HG02759 (cell line): ENCODE measurements around the gene PAIP2B.
"Not testable (repeated sequence)": the region's sequence is repeated elsewhere in the genome, so short reads cannot be mapped to it uniquely, and the experiment has no call there.

ENCODE experiments used
- ATAC-seq: cut with Tn5 transposase; IDR thresholded peaks from one replicate; pipeline ENCODE4 v1.9.1; 2021; ENCODE audit warnings: mild to moderate bottlenecking, moderate library complexity; ENCODE audit not compliant: unreplicated experiment

Gene PAIP2B

GRCh38 chr2:71220743-71221142, 6.2 kb downstream of the PAIP2B start:
- ATAC-seq = no peak

DNA sequence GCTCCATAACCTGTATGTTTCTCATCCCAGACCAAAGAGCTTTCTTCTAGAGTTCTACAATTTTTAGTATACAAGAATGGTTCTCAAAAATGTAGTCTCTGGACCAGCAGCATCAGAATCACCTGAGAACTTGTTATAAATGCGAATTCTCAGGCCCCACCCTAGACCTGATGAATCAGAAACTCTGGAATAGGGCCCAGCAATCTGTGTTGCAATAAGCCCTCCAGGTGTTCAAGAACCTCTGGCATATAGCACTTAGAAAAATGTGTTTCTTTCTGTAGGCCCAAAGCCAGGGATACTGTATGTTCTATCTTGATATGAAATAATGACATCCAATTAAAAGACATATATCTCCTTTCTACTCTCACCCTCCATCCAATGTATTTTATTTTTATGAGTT, 10.4 kb downstream of the PAIP2B start:
- ATAC-seq = no peak

GRCh38 chr2:71215447-71215846, 11.5 kb downstream of the PAIP2B start:
- no peak for ATAC-seq

DNA sequence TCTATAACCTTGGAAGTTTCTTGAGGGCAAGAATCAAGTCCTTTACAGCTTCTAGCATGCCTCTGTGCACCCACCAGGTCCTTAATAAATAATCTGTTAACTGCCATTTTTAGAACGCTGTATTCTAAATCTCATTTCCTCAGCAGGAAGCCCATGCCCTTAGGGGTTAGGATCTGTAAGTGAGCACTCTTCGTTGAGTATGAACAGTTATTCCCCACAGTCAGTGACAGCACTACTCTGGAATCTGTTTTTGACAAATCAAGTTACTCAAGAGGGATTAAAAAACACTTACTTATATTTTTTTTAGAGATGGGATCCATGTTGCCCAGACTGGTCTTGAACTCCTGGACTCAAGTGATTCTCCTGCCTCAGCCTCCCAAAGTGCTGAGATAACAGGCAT, 14.6 kb downstream of the PAIP2B start:
- no peak for ATAC-seq

DNA sequence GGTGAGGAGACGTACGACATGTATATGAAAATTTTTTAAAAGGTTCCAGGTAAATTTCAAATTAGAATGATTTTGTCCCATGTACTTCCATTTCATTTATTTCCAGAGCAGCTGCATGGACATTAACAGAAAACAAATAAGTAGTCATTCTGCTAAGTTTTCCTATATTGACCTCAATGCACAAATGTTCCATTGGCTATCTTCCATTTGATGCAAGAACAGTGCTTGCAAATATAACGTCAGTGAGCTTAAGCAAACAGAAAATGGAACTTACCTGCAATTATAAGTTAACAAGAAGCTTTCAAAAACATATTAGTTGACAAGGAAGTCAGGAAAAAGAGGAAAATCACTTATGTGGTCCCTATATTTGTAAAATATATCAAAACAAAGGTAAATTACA, 16.6 kb downstream of the PAIP2B start:
- ATAC-seq = no peak

- ATAC-seq = no peak
These were observed 18.1 kb downstream of the PAIP2B start for GRCh38 chr2:71208756-71209155.

DNA sequence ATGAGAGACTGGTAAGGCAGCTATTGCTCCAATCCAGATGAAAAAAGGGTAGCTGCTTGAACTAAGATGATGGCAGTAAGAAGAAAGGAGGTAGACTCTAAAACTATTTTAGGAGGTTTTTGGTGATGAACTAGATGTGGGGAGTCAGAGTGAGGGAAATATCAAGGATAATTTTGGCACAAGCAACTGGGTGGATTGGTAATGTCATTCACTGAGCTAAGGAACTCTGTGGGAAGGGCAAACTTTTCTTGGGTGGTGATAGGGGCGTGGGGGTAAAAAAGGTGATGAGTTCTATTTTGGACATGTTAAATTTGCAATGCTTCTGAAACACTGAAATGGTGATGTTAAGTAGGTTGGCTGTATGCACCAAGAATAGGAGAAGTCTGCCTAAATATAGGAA, 19.3 kb downstream of the PAIP2B start:
- no peak for ATAC-seq

DNA sequence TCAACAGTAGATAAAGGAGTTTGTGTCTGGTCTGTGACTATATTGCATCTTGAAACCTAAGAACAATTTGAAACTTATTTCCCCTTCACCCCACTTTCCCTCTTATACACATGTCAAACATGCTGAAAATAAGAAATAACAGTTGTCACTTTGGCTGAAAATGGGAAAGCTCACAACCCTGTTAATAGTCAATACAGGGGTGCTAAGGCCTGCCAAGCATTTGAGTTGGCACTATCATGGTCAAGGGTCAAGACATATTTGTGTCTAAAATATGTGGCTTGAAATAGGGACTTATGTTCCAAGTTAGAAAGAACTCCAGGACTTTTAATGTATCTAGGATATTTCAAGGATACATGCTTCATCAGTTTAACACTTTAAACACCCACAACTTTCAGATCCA, 20.6 kb downstream of the PAIP2B start:
- ATAC-seq = no peak

DNA sequence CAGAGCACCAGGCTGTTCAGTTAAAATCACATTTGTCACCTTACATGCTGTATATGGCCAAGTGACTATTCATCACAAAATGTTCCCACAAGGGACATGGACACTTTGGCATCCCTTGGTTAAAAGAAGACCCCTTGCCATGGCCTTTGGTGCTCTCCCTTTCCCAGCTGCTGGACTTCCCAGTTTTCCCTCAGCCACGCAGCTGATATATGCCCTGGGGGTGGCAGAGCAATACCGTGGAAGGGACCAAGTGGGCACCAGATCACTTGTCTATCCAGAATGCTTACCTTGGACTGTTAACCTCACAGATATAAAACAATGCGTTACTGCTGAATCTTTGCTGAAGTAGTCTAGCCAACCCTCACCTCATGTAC, 35.3 kb downstream of the PAIP2B start:
- no peak for ATAC-seq

GRCh38 chr2:71190656-71191569, 36.0 kb downstream of the PAIP2B start:
- no peak for ATAC-seq

DNA sequence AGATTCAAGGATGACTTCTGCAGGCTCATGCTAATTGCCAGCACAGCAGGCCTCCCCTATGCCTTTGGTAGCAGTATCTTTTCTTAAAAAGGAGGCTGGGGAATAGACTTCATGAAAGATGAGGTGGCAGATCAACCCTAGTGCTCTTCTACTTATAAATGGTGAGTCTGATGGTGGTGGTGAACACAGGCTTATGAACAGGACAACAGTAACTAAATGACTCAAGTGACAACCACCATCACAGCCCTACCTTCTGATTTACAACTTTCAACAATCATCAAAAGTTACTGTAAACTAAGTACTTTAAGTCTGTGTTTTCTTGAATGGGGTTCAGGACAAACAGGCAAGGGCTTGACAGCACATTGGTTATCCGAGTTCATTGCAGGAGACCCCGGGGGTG, 39.3 kb downstream of the PAIP2B start:
- no peak for ATAC-seq

GRCh38 chr2:71186973-71187372, 39.9 kb downstream of the PAIP2B start:
- no peak for ATAC-seq

- not testable (repeated sequence) for ATAC-seq
These were observed 43.4 kb downstream of the PAIP2B start for GRCh38 chr2:71183306-71184115.

DNA sequence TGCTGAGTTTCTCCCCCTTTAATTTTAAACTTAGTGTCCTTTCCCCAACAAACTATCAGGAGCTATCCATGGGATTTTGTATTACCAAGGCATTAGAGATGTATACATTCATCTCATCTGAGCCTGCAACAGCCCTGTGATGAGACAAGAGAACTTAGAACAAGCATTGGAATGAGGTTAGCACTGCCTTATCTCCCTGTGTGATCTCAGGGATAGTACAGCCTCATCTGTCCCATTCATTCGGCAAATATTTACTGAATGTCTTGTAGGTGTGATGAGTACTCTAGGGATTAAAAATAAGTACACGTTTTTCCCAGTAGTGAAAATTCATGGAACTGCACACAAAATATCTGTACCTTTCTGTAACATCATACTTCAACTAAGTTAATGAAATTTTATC, 45.6 kb downstream of the PAIP2B start:
- no peak for ATAC-seq

GRCh38 chr2:71178836-71179235, 48.1 kb downstream of the PAIP2B start:
- ATAC-seq = not testable (repeated sequence)

DNA sequence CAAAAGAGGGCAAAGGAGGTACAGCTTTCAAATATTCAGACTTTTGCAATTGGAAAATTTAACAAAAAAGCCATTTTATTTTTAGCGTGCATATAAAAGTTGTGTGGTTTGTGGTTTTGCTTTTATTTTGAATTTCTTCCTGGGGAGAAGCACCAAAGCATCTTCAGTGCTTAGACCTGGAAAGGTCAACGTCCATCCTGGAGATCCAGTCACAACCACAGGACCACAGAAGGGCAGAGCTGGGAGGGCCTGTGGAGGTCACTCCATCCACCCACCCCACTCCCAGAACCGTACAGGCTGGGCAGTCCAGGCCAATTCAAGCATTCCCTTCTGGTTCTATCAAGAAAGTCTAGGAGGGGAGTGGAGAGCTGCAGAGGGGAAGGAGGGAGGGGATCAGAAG, 52.7 kb downstream of the PAIP2B start:
- ATAC-seq = no peak

DNA sequence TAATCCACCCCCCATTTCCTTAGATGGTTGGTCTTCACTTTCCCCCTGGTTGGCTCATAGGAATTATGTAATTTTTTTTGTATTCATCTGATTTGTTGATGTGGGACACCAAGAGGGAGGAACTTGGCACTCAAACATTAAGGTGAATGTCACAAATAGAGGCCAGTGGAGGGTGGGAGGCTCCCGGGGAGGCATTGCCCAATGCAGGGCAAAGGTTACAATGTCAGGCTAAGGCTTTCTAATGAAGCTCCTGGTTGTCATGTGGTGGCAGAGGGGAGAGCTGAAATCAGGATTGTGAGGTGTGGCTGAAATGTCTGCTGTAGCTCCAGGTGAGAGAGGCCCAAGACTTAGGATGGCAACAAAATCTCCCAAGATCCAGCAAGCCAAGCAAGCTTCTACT, 53.8 kb downstream of the PAIP2B start:
- no peak for ATAC-seq

- no peak for ATAC-seq
These were observed 60.1 kb downstream of the PAIP2B start for GRCh38 chr2:71166812-71167211.

GRCh38 chr2:71157124-71157793, 69.6 kb downstream of the PAIP2B start:
- peak; percentile 75 for ATAC-seq

DNA sequence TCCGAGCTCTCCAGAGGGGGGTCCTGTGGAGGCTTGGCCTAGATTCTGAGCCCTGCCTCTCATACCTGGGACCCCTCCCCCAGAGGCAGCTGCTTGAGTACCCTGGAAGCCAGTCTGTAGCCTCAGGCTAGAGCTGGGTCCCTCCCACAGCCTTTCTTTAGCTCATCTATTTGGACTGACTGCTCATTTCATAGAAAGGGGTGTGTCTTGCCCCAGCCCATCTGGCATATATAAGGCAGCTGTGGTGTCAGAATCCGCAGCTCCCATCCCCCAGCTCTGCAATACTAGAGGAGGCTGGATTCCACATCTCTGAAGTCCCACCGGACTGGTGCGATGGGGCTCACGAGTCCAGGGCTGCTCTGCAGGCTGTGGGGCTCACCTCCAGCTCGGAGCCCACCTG, 70.3 kb downstream of the PAIP2B start:
- ATAC-seq = no peak

DNA sequence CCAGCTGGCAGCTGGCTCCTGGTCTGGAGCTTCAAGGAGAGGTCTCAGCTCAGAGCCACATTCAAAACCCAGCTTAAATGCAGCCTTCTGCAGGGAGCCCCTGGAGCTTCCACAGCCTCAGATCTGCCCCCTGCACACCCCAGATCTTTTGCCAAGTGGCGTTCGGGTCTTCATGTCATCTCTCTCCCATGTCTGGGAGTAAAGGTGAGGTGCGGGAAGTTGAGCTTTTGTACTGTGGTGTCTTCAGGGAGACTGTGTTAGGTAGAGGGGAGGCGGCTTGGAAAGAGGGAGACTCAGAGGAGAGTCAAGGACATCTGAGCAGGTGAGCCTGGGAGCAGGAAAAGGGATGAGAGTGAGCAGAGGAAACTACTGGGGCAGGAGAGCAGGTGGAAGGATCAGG, 71.1 kb downstream of the PAIP2B start:
- ATAC-seq = no peak

GRCh38 chr2:71154798-71155197, 72.1 kb downstream of the PAIP2B start:
- peak; percentile 73 for ATAC-seq
